DOHH2 (cell line): ENCODE measurements around the gene STX8.

Source experiments
- EZH2phosphoT487 ChIP-seq: fragments of 200-600 bp; sonication (generic); IDR thresholded peaks from 2 replicates; pipeline ENCODE4 v1.6.1; 2017; ENCODE audit warnings: borderline replicate concordance, mild to moderate bottlenecking, antibody characterized with exemption, low read length, moderate library complexity, mixed read lengths
- TF ChIP-seq, protein P1 (sequence below): fragments of 200-600 bp; sonication (generic); IDR thresholded peaks from one replicate; pipeline ENCODE4 v1.5.1; 2014; ENCODE audit warnings: antibody characterized with exemption, mild to moderate bottlenecking, low read depth, low read length; ENCODE audit not compliant: poor library complexity, severe bottlenecking

DNA sequence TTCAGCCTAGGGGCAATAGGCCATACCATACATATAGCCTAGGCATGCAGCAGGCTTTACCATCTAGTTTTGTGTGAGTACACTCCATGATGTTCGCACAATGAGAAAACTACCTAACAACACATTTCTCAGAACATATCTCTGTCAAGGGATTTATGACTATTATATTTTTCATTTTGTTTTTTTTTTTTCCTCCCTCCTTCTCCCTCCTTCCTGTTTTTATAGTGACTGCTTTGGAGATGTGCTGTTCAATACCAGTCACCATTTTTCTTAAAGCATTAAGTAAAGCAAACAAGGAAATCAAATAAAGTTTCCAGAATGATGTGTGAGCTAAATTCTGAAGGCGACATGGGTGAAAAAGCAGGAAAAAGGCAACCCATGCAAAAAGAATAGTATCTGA is 194.6 kb downstream of the STX8 start:
- TF ChIP-seq, protein P1, sequence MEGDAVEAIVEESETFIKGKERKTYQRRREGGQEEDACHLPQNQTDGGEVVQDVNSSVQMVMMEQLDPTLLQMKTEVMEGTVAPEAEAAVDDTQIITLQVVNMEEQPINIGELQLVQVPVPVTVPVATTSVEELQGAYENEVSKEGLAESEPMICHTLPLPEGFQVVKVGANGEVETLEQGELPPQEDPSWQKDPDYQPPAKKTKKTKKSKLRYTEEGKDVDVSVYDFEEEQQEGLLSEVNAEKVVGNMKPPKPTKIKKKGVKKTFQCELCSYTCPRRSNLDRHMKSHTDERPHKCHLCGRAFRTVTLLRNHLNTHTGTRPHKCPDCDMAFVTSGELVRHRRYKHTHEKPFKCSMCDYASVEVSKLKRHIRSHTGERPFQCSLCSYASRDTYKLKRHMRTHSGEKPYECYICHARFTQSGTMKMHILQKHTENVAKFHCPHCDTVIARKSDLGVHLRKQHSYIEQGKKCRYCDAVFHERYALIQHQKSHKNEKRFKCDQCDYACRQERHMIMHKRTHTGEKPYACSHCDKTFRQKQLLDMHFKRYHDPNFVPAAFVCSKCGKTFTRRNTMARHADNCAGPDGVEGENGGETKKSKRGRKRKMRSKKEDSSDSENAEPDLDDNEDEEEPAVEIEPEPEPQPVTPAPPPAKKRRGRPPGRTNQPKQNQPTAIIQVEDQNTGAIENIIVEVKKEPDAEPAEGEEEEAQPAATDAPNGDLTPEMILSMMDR: no peak
- TF ChIP-seq EZH2phosphoT487: no peak
